Calu3 (cell line): ENCODE data around the gene ALDH16A1. TPM values are rescaled to one million over a fixed set of nuclear protein-coding genes. Genes with fewer than 3 reads are reported as not detected.
A peak's percentile ranks its signal among the peaks of the same experiment; 100 is the strongest.

Experiments
- BruUV-seq: library from RNA; stranded (reverse); fragments of 400-500 nt; replicated peaks from 2 replicates; lab custom pipeline; 2021; lab: Mats Ljungman, UMichigan
- CTCF ChIA-PET: fragments of 300-600 bp; sonication (Branson Sonifier 250); formaldehyde crosslinking; loops from one replicate; lab custom pipeline; 2022; ENCODE audit warnings: antibody characterized with exemption; lab: Charles Lee
- DNase-seq: peaks from one replicate; pipeline ENCODE4 v3.0.0; 2022
- H3K27ac Mint-ChIP-seq: one replicate; pipeline ENCODE4 v1.8.0; 2022; ENCODE audit warnings: mixed read lengths; ENCODE audit not compliant: unreplicated experiment
- H3K27me3 Mint-ChIP-seq: one replicate; pipeline ENCODE4 v1.8.0; 2022; ENCODE audit warnings: mixed read lengths; ENCODE audit not compliant: unreplicated experiment
- H3K36me3 Mint-ChIP-seq: one replicate; pipeline ENCODE4 v1.8.0; 2022; ENCODE audit warnings: mild to moderate bottlenecking, moderate library complexity, mixed read lengths; ENCODE audit not compliant: insufficient read depth, unreplicated experiment
- H3K4me1 Mint-ChIP-seq: one replicate; pipeline ENCODE4 v1.8.0; 2022; ENCODE audit warnings: mild to moderate bottlenecking, low read depth, mixed read lengths; ENCODE audit not compliant: unreplicated experiment
- H3K4me3 Mint-ChIP-seq: one replicate; pipeline ENCODE4 v1.8.0; 2022; ENCODE audit warnings: mild to moderate bottlenecking, low read depth, moderate library complexity, mixed read lengths; ENCODE audit not compliant: unreplicated experiment
- H3K9me3 Mint-ChIP-seq: one replicate; pipeline ENCODE4 v1.8.0; 2022; ENCODE audit warnings: low read depth, mixed read lengths; ENCODE audit not compliant: unreplicated experiment
- CTCF ChIP-seq: fragments of 200-600 bp; IDR thresholded peaks from one replicate; pipeline ENCODE4 v1.8.0; 2022; ENCODE audit warnings: antibody characterized with exemption; ENCODE audit not compliant: unreplicated experiment
- intact Hi-C: fragments of 100-400 bp; cut with micrococcal nuclease; formaldehyde crosslinking; loops from one replicate; pipeline ENCODE4 v1.10.0; 2022; ENCODE audit not compliant: unreplicated experiment
- total RNA-seq: library from RNA; stranded (reverse); gene quantifications from 2 replicates; pipeline ENCODE4 v1.2.3, GENCODE V29; 2022

Gene ALDH16A1
- total RNA-seq, 1 experiment from 2014 or later, result 36.1 TPM

- Mint-ChIP-seq H3K27me3 (no peaks in the 10 kb centered on the region), H3K36me3 (peaks cover 5% of the 10 kb centered on the region), H3K4me3 (no peak overlapping the region), H3K27ac (no peak overlapping the region), H3K9me3 (no peaks in the 10 kb centered on the region), H3K4me1 (peaks cover 8% of the 10 kb centered on the region)
- intact Hi-C loops, result no loop called here
- no TSS peak for BruUV-seq
- TF ChIP-seq CTCF, result no peak
- DNase-seq, result no peak
- CTCF ChIA-PET, result no interaction called here
Observed at GRCh38 chr19:49463960-49464740, 11.1 kb downstream of the ALDH16A1 start.

GRCh38 chr19:49465371-49465770 lies 12.3 kb downstream of the ALDH16A1 start:
- no peak for DNase-seq
- no TSS peak for BruUV-seq
- H3K27ac Mint-ChIP-seq, result no peak overlapping the region
- H3K27me3 Mint-ChIP-seq, result no peaks in the 10 kb centered on the region
- CTCF ChIA-PET, result no interaction called here
- H3K4me3 Mint-ChIP-seq, result no peak overlapping the region
- H3K4me1 Mint-ChIP-seq, result peaks cover 9% of the 10 kb centered on the region
- no peaks in the 10 kb centered on the region for H3K9me3 Mint-ChIP-seq
- intact Hi-C loops, result no loop called here
- H3K36me3 Mint-ChIP-seq, result peaks cover 5% of the 10 kb centered on the region
- TF ChIP-seq CTCF, result no peak

- no peak for TF ChIP-seq CTCF
- Mint-ChIP-seq H3K4me1 (peaks cover 9% of the 10 kb centered on the region), H3K9me3 (no peaks in the 10 kb centered on the region), H3K36me3 (peaks cover 5% of the 10 kb centered on the region), H3K4me3 (no peak overlapping the region), H3K27ac (no peak overlapping the region), H3K27me3 (no peaks in the 10 kb centered on the region)
- intact Hi-C loops, result no loop called here
- BruUV-seq, result no TSS peak
- CTCF ChIA-PET, result interaction anchor here (0.7 kb wide), 1 partner anchor 22 kb away, joined by 3 read pairs; no protein-coding TSS in a partner anchor
- DNase-seq, result no peak
Observed at GRCh38 chr19:49468199-49468598, 15.2 kb downstream of the ALDH16A1 start.

- no peaks in the 10 kb centered on the region for H3K9me3 Mint-ChIP-seq
- H3K4me1 Mint-ChIP-seq, result peaks cover 9% of the 10 kb centered on the region
- no peak overlapping the region for H3K27ac Mint-ChIP-seq
- H3K27me3 Mint-ChIP-seq, result peaks cover under 1% of the 10 kb centered on the region
- CTCF ChIA-PET, result no interaction called here
- DNase-seq, result peak; percentile 32
- no TSS peak for BruUV-seq
- intact Hi-C loops, result no loop called here
- TF ChIP-seq CTCF, result no peak
- H3K36me3 Mint-ChIP-seq, result peaks cover 9% of the 10 kb centered on the region
- no peak overlapping the region for H3K4me3 Mint-ChIP-seq
Observed at GRCh38 chr19:49468746-49469447, 15.9 kb downstream of the ALDH16A1 start.
